MM.1S (cell line): ENCODE measurements around the gene SHISA8.

Source experiments
- DNase-seq: peaks from one replicate; pipeline ENCODE4 v3.0.0-alpha.2; 2015
- H2AFZ ChIP-seq: fragments of 300-600 bp; sonication (generic); 2 replicates; pipeline ENCODE4 v1.6.0; 2016; ENCODE audit warnings: antibody characterized with exemption, low read length
- H3F3A ChIP-seq: fragments of 300-600 bp; sonication (generic); 2 replicates; pipeline ENCODE4 v1.6.1; 2016; ENCODE audit warnings: mild to moderate bottlenecking, antibody characterized with exemption, low read length, moderate library complexity, mixed read lengths; ENCODE audit not compliant: insufficient read depth
- H3K27ac ChIP-seq: fragments of 300-600 bp; sonication (generic); 2 replicates; pipeline ENCODE4 v1.5.1; 2016; ENCODE audit warnings: mild to moderate bottlenecking, low read length
- H3K27me3 ChIP-seq: fragments of 300-600 bp; sonication (generic); replicated peaks from 2 replicates; pipeline ENCODE4 v1.6.0; 2016; ENCODE audit warnings: low read length; ENCODE audit not compliant: insufficient read depth
- H3K36me3 ChIP-seq: fragments of 300-600 bp; sonication (generic); replicated peaks from 2 replicates; pipeline ENCODE4 v1.6.1; 2016; ENCODE audit warnings: mild to moderate bottlenecking, low read length, mixed read lengths; ENCODE audit not compliant: insufficient read depth
- H3K4me1 ChIP-seq: fragments of 300-600 bp; sonication (generic); 2 replicates; pipeline ENCODE4 v1.6.1; 2016; ENCODE audit warnings: low read length, mixed read lengths
- H3K4me2 ChIP-seq: fragments of 300-600 bp; sonication (generic); 2 replicates; pipeline ENCODE4 v1.6.0; 2016; ENCODE audit warnings: low read depth, low read length
- H3K4me3 ChIP-seq: fragments of 300-600 bp; sonication (generic); 2 replicates; pipeline ENCODE4 v1.5.1; 2016; ENCODE audit warnings: low read length, mixed read lengths
- H3K79me2 ChIP-seq: fragments of 300-600 bp; sonication (generic); 2 replicates; pipeline ENCODE4 v1.6.1; 2016; ENCODE audit warnings: mixed run types, low read length, mixed read lengths
- H3K9ac ChIP-seq: fragments of 300-600 bp; sonication (generic); 2 replicates; pipeline ENCODE4 v1.6.1; 2016; ENCODE audit warnings: low read length, mixed read lengths
- H3K9me2 ChIP-seq: fragments of 300-600 bp; sonication (generic); replicated peaks from 2 replicates; pipeline ENCODE4 v1.6.1; 2016; ENCODE audit warnings: mild to moderate bottlenecking, low read length, mixed read lengths; ENCODE audit not compliant: insufficient read depth
- H3K9me3 ChIP-seq: fragments of 300-600 bp; sonication (generic); replicated peaks from 2 replicates; pipeline ENCODE4 v1.6.1; 2016; ENCODE audit warnings: mild to moderate bottlenecking, low read length, mixed read lengths; ENCODE audit not compliant: insufficient read depth
- H4K20me1 ChIP-seq: fragments of 300-600 bp; sonication (generic); 2 replicates; pipeline ENCODE4 v1.6.1; 2016; ENCODE audit warnings: mild to moderate bottlenecking, low read length, moderate library complexity, mixed read lengths; ENCODE audit not compliant: insufficient read depth
- EZH2 ChIP-seq: fragments of 300-600 bp; sonication (generic); optimal IDR thresholded peaks from 2 replicates; pipeline ENCODE3; 2017; ENCODE audit warnings: low read depth, mild to moderate bottlenecking, antibody characterized with exemption, low read length, mixed read lengths
- EZH2phosphoT487 ChIP-seq: fragments of 300-600 bp; sonication (generic); IDR thresholded peaks from 2 replicates; pipeline ENCODE4 v1.6.1; 2018; ENCODE audit warnings: antibody characterized with exemption, low read length
- TF ChIP-seq, protein P1 (sequence below): fragments of 300-600 bp; sonication (generic); IDR thresholded peaks from 2 replicates; pipeline ENCODE4 v1.5.1; 2016; ENCODE audit warnings: antibody characterized with exemption, low read length, mixed read lengths

The SHISA8 gene

GRCh38 chr22:41914611-41915034, 251 bp downstream of the SHISA8 start:
- H3K4me2 ChIP-seq = peak overlapping the region; percentile 43; the same call in 1 of the 2 replicates

GRCh38 chr22:41913842-41914534, 886 bp downstream of the SHISA8 start:
- Histone ChIP-seq H3K27me3 (peaks cover 56% of the 10 kb centered on the region), H3K4me2 (no peak overlapping the region), H3F3A (no peaks in the 10 kb centered on the region), H3K79me2 (no peaks in the 10 kb centered on the region), H3K36me3 (no peaks in the 10 kb centered on the region), H3K9ac (no peak overlapping the region), H3K4me3 (no peak overlapping the region), H3K9me2 (no peaks in the 10 kb centered on the region), H2AFZ (no peak overlapping the region), H3K9me3 (no peaks in the 10 kb centered on the region), H3K4me1 (peaks cover 2% of the 10 kb centered on the region), H4K20me1 (no peaks in the 10 kb centered on the region), H3K27ac (no peak overlapping the region)
- DNase-seq = no peak
- TF ChIP-seq EZH2phosphoT487 (no peak), EZH2 (no peak)
- TF ChIP-seq, protein P1, sequence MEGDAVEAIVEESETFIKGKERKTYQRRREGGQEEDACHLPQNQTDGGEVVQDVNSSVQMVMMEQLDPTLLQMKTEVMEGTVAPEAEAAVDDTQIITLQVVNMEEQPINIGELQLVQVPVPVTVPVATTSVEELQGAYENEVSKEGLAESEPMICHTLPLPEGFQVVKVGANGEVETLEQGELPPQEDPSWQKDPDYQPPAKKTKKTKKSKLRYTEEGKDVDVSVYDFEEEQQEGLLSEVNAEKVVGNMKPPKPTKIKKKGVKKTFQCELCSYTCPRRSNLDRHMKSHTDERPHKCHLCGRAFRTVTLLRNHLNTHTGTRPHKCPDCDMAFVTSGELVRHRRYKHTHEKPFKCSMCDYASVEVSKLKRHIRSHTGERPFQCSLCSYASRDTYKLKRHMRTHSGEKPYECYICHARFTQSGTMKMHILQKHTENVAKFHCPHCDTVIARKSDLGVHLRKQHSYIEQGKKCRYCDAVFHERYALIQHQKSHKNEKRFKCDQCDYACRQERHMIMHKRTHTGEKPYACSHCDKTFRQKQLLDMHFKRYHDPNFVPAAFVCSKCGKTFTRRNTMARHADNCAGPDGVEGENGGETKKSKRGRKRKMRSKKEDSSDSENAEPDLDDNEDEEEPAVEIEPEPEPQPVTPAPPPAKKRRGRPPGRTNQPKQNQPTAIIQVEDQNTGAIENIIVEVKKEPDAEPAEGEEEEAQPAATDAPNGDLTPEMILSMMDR = no peak

More at GRCh38 chr22:41914611-41915034, 251 bp downstream of the SHISA8 start:
- Histone ChIP-seq H3K4me3 (peak overlapping the region; percentile 46; the same call in 1 of the 2 replicates), H3K9ac (no peak overlapping the region), H4K20me1 (no peaks in the 10 kb centered on the region), H2AFZ (no peak overlapping the region), H3K36me3 (no peaks in the 10 kb centered on the region), H3K4me1 (peaks cover 5% of the 10 kb centered on the region; the same call in 1 of the 2 replicates), H3F3A (no peaks in the 10 kb centered on the region), H3K27ac (no peak overlapping the region), H3K9me2 (no peaks in the 10 kb centered on the region), H3K9me3 (no peaks in the 10 kb centered on the region), H3K27me3 (peaks cover 53% of the 10 kb centered on the region), H3K79me2 (no peaks in the 10 kb centered on the region)
- TF ChIP-seq, protein P1 = no peak
- TF ChIP-seq EZH2 = no peak
- no peak for TF ChIP-seq EZH2phosphoT487
- DNase-seq = no peak

DNA sequence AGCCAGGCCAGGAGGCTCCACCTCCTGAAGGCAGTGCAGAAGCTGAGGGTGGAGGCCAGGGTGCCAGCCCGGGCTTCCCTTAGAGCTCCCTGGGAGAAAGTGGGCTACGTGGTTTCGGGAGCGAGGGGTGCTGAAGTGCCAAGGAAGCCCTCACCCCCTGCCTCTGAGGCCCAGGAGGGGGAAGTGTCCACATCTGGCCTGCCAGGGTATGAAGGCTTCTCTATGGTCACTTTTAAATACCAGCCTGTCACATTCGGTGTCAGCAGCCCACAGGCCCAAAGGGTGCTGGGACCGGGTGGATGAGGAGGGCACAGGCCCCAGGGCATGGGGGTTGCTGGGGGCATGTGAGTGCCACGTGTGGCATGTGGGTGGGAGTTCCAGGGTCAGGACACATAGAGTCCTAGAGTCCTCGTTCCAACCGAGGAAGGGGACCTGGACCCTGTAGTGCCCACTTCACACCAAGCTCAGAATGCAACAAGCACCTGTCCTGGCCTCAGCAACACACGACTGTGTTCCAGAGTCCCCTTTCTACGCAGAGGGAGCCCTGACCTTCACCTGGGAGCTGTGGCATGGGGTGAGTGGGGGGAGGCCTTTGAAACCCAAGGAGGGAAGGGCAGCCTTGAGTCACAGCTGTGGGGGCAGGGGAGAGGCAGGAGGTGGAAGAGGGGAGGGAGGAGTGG, 1.7 kb downstream of the SHISA8 start:
- H3K9me2 ChIP-seq = no peaks in the 10 kb centered on the region
- H3K4me3 ChIP-seq = no peak overlapping the region
- H3K36me3 ChIP-seq = no peaks in the 10 kb centered on the region
- H3F3A ChIP-seq = 0 out of 2 replicates have a peak, but pooled peaks cover 3% of the 10 kb centered on the region
- H3K9ac ChIP-seq = no peak overlapping the region
- no peaks in the 10 kb centered on the region for H3K79me2 ChIP-seq
- TF ChIP-seq EZH2phosphoT487 = no peak
- TF ChIP-seq, protein P1 = no peak
- no peak for TF ChIP-seq EZH2
- no peak for DNase-seq
- no peak overlapping the region for H3K4me2 ChIP-seq
- no peak overlapping the region for H3K27ac ChIP-seq
- H3K27me3 ChIP-seq = peaks cover 56% of the 10 kb centered on the region
- H2AFZ ChIP-seq = no peak overlapping the region
- no peaks in the 10 kb centered on the region for H4K20me1 ChIP-seq
- peaks cover 10% of the 10 kb centered on the region for H3K4me1 ChIP-seq
- H3K9me3 ChIP-seq = no peaks in the 10 kb centered on the region
